ENCODE measurements around the gene IMMP2L.

IMMP2L gene

GRCh38 chr7:111556977-111557376, 5.3 kb downstream of the IMMP2L start:
- DNase-seq (ENCODE audit: low spot score), result no peak

- DNase-seq (ENCODE audit: low spot score), result no peak
Measured at GRCh38 chr7:111554086-111554485, 8.2 kb downstream of the IMMP2L start.

GRCh38 chr7:111541067-111541466, 21.2 kb downstream of the IMMP2L start:
- no peak for DNase-seq (ENCODE audit: low spot score)

- DNase-seq (ENCODE audit: low spot score), result no peak
Measured at GRCh38 chr7:111540199-111540815, 22.0 kb downstream of the IMMP2L start.

- DNase-seq (ENCODE audit: low spot score), result no peak
Measured at GRCh38 chr7:111537134-111537533, 25.2 kb downstream of the IMMP2L start.

- DNase-seq (ENCODE audit: low spot score), result no peak
Measured at GRCh38 chr7:111535142-111535870, 27.0 kb downstream of the IMMP2L start.

GRCh38 chr7:111532625-111533024, 29.7 kb downstream of the IMMP2L start:
- no peak for DNase-seq (ENCODE audit: low spot score)

- DNase-seq (ENCODE audit: low spot score), result no peak
Measured at GRCh38 chr7:111531993-111532392, 30.3 kb downstream of the IMMP2L start.

GRCh38 chr7:111530356-111530668, 32.0 kb downstream of the IMMP2L start:
- no peak for DNase-seq (ENCODE audit: low spot score)

GRCh38 chr7:111529507-111530355, 32.6 kb downstream of the IMMP2L start:
- DNase-seq (ENCODE audit: low spot score), result no peak

GRCh38 chr7:111528331-111528730, 34.0 kb downstream of the IMMP2L start:
- DNase-seq (ENCODE audit: low spot score), result no peak

- DNase-seq (ENCODE audit: low spot score), result no peak
Measured at GRCh38 chr7:111527545-111527944, 34.7 kb downstream of the IMMP2L start.

- no peak for DNase-seq (ENCODE audit: low spot score)
Measured at GRCh38 chr7:111525100-111525499, 37.2 kb downstream of the IMMP2L start.

GRCh38 chr7:111521660-111522059, 40.6 kb downstream of the IMMP2L start:
- DNase-seq (ENCODE audit: low spot score), result no peak

- DNase-seq (ENCODE audit: low spot score), result no peak
Measured at GRCh38 chr7:111518264-111518663, 44.0 kb downstream of the IMMP2L start.

- no peak for DNase-seq (ENCODE audit: low spot score)
Measured at GRCh38 chr7:111517549-111517951, 44.7 kb downstream of the IMMP2L start.

GRCh38 chr7:111516612-111517011, 45.7 kb downstream of the IMMP2L start:
- no peak for DNase-seq (ENCODE audit: low spot score)

GRCh38 chr7:111513566-111513965, 48.7 kb downstream of the IMMP2L start:
- no peak for DNase-seq (ENCODE audit: low spot score)

GRCh38 chr7:111511845-111512244, 50.4 kb downstream of the IMMP2L start:
- no peak for DNase-seq (ENCODE audit: low spot score)

GRCh38 chr7:111510584-111511378, 51.5 kb downstream of the IMMP2L start:
- DNase-seq (ENCODE audit: low spot score), result no peak

GRCh38 chr7:111510062-111510461, 52.2 kb downstream of the IMMP2L start:
- no peak for DNase-seq (ENCODE audit: low spot score)

- no peak for DNase-seq (ENCODE audit: low spot score)
Measured at GRCh38 chr7:111509288-111509687, 53.0 kb downstream of the IMMP2L start.
